Panc1 (cell line): ENCODE results near the gene FAM81A.

Experiments used
- POLR2AphosphoS5 ChIP-seq: IDR thresholded peaks from 2 replicates; pipeline ENCODE4 v1.6.1; 2012; ENCODE audit warnings: mild to moderate bottlenecking, low read depth, low read length, moderate library complexity
- TF ChIP-seq, protein P1 (sequence below): fragments of 450-650 bp; IDR thresholded peaks from 2 replicates; pipeline ENCODE4 v1.5.1; 2017; ENCODE audit warnings: mild to moderate bottlenecking

DNA sequence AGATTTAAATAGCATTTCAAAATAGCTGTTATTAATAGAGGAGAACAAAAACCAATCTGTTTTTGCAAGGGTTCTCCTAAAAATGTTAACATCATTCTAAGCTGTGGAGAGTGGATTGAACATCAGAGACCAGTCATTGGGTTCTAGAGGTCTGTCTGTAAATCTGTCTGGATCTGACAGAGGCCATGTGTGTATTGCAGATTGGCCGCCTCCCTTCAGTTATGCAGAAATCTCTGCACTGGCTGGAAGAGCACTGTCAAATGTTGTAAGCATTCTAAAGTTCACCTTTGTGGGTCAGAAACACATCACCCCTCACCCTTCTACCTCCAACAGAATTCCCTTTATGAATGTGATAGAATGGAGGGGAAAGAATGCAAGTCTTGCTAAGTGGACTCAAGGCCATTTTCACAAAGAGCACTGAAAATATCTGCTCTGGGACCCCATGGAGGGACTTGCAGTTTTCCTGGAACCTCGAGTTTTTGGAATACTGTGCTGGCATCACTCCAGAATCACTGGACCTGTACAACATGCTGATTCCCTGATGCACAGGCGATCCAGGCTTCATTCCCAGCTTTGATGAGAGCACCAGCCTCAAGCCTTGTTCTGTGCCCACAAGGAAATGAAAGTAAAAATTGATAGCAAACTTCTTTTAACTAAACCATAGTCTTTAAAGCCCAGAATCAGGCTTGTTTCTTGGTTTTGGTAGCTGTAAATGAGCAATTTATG, 8.4 kb downstream of the FAM81A start:
- TF ChIP-seq, protein P1, sequence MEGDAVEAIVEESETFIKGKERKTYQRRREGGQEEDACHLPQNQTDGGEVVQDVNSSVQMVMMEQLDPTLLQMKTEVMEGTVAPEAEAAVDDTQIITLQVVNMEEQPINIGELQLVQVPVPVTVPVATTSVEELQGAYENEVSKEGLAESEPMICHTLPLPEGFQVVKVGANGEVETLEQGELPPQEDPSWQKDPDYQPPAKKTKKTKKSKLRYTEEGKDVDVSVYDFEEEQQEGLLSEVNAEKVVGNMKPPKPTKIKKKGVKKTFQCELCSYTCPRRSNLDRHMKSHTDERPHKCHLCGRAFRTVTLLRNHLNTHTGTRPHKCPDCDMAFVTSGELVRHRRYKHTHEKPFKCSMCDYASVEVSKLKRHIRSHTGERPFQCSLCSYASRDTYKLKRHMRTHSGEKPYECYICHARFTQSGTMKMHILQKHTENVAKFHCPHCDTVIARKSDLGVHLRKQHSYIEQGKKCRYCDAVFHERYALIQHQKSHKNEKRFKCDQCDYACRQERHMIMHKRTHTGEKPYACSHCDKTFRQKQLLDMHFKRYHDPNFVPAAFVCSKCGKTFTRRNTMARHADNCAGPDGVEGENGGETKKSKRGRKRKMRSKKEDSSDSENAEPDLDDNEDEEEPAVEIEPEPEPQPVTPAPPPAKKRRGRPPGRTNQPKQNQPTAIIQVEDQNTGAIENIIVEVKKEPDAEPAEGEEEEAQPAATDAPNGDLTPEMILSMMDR, result no peak
- no peak for TF ChIP-seq POLR2AphosphoS5
